HepG2 (cell line): Measurements from ENCODE around the gene NAB2. TPM values are rescaled to one million over a fixed set of nuclear protein-coding genes. Genes with fewer than 3 reads are reported as not detected.
A peak's percentile ranks its signal among the peaks of the same experiment; 100 is the strongest.

ENCODE experiments used
- ATRX ChIP-seq: sonication (generic); formaldehyde crosslinking; IDR thresholded peaks from 2 replicates; pipeline ENCODE4 v1.4.0; 2020; ENCODE audit warnings: missing genetic modification reagents, borderline replicate concordance
- CEBPB ChIP-seq: IDR thresholded peaks from 2 replicates; pipeline ENCODE4 v1.6.1; 2011; ENCODE audit warnings: low read depth, low read length, improper control_type of control experiment, borderline replicate concordance
- CENPX ChIP-seq: sonication (generic); formaldehyde crosslinking; IDR thresholded peaks from 2 replicates; pipeline ENCODE4 v1.9.0; 2021; ENCODE audit warnings: mild to moderate bottlenecking, missing genetic modification reagents, moderate library complexity
- FOSL1 ChIP-seq: sonication (generic); formaldehyde crosslinking; IDR thresholded peaks from 2 replicates; pipeline ENCODE4 v1.9.0; 2021; ENCODE audit warnings: missing genetic modification reagents, borderline replicate concordance
- HDAC6 ChIP-seq: fragments of 200-600 bp; sonication (generic); IDR thresholded peaks from 2 replicates; pipeline ENCODE4 v1.7.0; 2017; ENCODE audit warnings: mild to moderate bottlenecking, antibody characterized with exemption, low read length, low read depth
- KDM5A ChIP-seq: fragments of 200-600 bp; sonication (generic); IDR thresholded peaks from 2 replicates; pipeline ENCODE4 v1.7.0; 2018; ENCODE audit warnings: antibody characterized with exemption, mild to moderate bottlenecking, low read length, borderline replicate concordance
- NCOA5 ChIP-seq: sonication (generic); formaldehyde crosslinking; IDR thresholded peaks from 2 replicates; pipeline ENCODE4 v1.4.0; 2020; ENCODE audit warnings: missing genetic modification reagents
- POLR2AphosphoS2 ChIP-seq: IDR thresholded peaks from 2 replicates; pipeline ENCODE4 v1.6.1; 2011; ENCODE audit warnings: low read depth, low read length, improper control_type of control experiment
- SALL1 ChIP-seq: sonication (generic); formaldehyde crosslinking; IDR thresholded peaks from 2 replicates; pipeline ENCODE4 v1.8.0; 2022; ENCODE audit warnings: mild to moderate bottlenecking, missing genetic modification reagents
- SMAD3 ChIP-seq: sonication (generic); formaldehyde crosslinking; IDR thresholded peaks from 2 replicates; pipeline ENCODE4 v1.4.0; 2020; ENCODE audit warnings: missing genetic modification reagents
- TBX3 ChIP-seq: fragments of 450-650 bp; IDR thresholded peaks from 2 replicates; pipeline ENCODE4 v1.6.1; 2017; ENCODE audit warnings: antibody characterized with exemption, mild to moderate bottlenecking, inconsistent platforms, borderline replicate concordance
- THYN1 ChIP-seq: sonication (generic); formaldehyde crosslinking; IDR thresholded peaks from 2 replicates; pipeline ENCODE4 v1.8.1; 2023; ENCODE audit warnings: low read depth, mild to moderate bottlenecking, moderate library complexity, missing genetic modification reagents, borderline replicate concordance
- WIZ ChIP-seq: sonication (generic); formaldehyde crosslinking; IDR thresholded peaks from 2 replicates; pipeline ENCODE4 v1.5.1; 2020; ENCODE audit warnings: mild to moderate bottlenecking, missing genetic modification reagents
- ZBTB7B ChIP-seq: sonication (generic); formaldehyde crosslinking; IDR thresholded peaks from 2 replicates; pipeline ENCODE4 v1.4.0; 2020; ENCODE audit warnings: missing genetic modification reagents
- ZNF205 ChIP-seq: IDR thresholded peaks from 2 replicates; pipeline ENCODE4 v1.6.1; 2018; ENCODE audit warnings: missing biosample characterization, missing genetic modification reagents
- ZNF337 ChIP-seq: sonication (generic); formaldehyde crosslinking; IDR thresholded peaks from 2 replicates; pipeline ENCODE4 v1.5.1; 2020; ENCODE audit warnings: missing genetic modification reagents, low read depth, mild to moderate bottlenecking, borderline replicate concordance
- ZNF563 ChIP-seq: sonication (generic); formaldehyde crosslinking; IDR thresholded peaks from 2 replicates; pipeline ENCODE4 v1.8.0; 2022; ENCODE audit warnings: mild to moderate bottlenecking, moderate library complexity, missing genetic modification reagents
- ZNF614 ChIP-seq: IDR thresholded peaks from 2 replicates; pipeline ENCODE4 v1.6.1; 2018; ENCODE audit warnings: missing biosample characterization, missing genetic modification reagents, inconsistent platforms, borderline replicate concordance
- ZNF670 ChIP-seq: sonication (generic); formaldehyde crosslinking; IDR thresholded peaks from 2 replicates; pipeline ENCODE4 v1.8.0; 2022; ENCODE audit warnings: mild to moderate bottlenecking, missing genetic modification reagents, borderline replicate concordance
- ZNF749 ChIP-seq: sonication (generic); formaldehyde crosslinking; IDR thresholded peaks from 2 replicates; pipeline ENCODE4 v1.8.0; 2022; ENCODE audit warnings: mild to moderate bottlenecking, missing genetic modification reagents, moderate library complexity, borderline replicate concordance
- polyA plus RNA-seq, 8 experiments: library from polyadenylated mRNA; depleted of rRNA in 3 of 8; stranded (reverse) in 7 of 8; unstranded in 1 of 8; fragments of >200 nt; fragmentation: Illumina TruSeq in 4 of 8; extraction: Trizol in 4 of 8; gene quantifications; 2 replicates each; pipeline versions ENCODE4 v1.2.1 to v1.2.3, GENCODE V29; 2011 to 2016; ENCODE audit warnings: low read depth in 4 of 8, missing spikeins in 1 of 8, mixed read lengths in 1 of 8; ENCODE audit not compliant: insufficient read depth in 1 of 8
- total RNA-seq, 5 experiments: library from RNA; depleted of rRNA; stranded (reverse); fragments of >200 nt; fragmentation: Illumina TruSeq; extraction: Trizol; gene quantifications; 2 replicates each; pipeline ENCODE4 v1.2.3, GENCODE V29; 2016; ENCODE audit warnings: low read depth in 1 of 5
- TF ChIP-seq, protein P1 (sequence below): fragments of 450-650 bp; IDR thresholded peaks from 2 replicates; pipeline ENCODE4 v1.6.1; 2016
- TF ChIP-seq, protein P2 (sequence below): IDR thresholded peaks from 2 replicates; pipeline ENCODE4 v1.6.1; 2016; ENCODE audit warnings: control low read depth
- TF ChIP-seq, protein P3 (sequence below): sonication (generic); formaldehyde crosslinking; IDR thresholded peaks from 2 replicates; pipeline ENCODE4 v1.4.0; 2020; ENCODE audit warnings: missing genetic modification reagents
- TF ChIP-seq, protein P4 (sequence below): fragments of 450-650 bp; IDR thresholded peaks from 2 replicates; pipeline ENCODE4 v1.6.1; 2017

The NAB2 gene
- total and polyA plus RNA-seq, 2 of the 13 experiments (the other 11 are each of a cell fraction or from before 2014, with no cell fraction given), result 11.7 to 12.9 TPM

DNA sequence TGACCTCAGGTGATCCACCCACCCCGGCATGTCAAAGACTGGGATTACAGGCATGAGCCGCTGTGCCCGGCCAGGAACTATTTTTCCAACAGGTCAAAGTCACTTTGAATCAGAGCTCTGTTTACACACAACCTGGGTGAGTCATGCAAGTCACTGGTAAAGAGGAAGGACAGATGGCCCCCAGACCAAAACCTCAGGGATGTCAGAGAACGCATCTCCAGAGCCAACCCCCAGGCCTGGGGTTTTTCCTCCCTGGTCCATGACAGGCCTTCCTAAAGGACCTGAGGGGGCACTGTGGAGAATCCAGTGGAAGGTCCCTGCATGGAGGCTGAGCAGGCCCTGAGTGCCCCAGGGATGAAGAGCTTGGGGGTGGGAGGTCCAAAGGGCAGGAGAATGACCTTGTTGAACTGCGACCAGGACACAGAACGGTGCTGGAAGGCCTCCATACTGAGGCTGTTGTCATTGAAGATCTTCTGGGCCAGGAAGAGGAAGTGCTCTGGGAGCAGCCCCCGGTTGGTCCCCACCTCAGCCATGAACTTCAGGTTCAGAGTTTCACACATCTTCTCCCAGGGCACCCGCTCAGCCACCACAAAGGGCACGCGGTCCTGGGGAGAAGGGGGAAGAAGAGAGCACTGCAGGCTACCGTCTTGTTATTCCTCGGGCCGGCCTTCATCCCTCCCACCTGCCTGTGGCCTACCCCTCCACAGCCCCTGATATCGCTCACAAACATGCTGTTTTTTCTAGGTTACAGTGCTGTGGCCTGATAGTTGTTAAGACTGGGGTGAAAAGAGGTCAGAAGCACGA is 13.2 kb downstream of the NAB2 start (continued):
- TF ChIP-seq, protein P1, sequence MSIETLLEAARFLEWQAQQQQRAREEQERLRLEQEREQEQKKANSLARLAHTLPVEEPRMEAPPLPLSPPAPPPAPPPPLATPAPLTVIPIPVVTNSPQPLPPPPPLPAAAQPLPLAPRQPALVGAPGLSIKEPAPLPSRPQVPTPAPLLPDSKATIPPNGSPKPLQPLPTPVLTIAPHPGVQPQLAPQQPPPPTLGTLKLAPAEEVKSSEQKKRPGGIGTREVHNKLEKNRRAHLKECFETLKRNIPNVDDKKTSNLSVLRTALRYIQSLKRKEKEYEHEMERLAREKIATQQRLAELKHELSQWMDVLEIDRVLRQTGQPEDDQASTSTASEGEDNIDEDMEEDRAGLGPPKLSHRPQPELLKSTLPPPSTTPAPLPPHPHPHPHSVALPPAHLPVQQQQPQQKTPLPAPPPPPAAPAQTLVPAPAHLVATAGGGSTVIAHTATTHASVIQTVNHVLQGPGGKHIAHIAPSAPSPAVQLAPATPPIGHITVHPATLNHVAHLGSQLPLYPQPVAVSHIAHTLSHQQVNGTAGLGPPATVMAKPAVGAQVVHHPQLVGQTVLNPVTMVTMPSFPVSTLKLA, result peak; percentile 43
- TF ChIP-seq ZNF614 (CRISPR knock-in tag) (peak; percentile 62; the same call in 1 of the 2 replicates), ZNF563 (CRISPR knock-in tag) (peak; percentile 39; the same call in 1 of the 2 replicates), SMAD3 (no peak; the same call in 1 of the 2 replicates), NCOA5 (CRISPR knock-in tag) (no peak), CEBPB (no peak), ZNF670 (CRISPR knock-in tag) (no peak), ZNF337 (CRISPR knock-in tag) (peak; percentile 44; the same call in 1 of the 2 replicates), FOSL1 (CRISPR knock-in tag) (peak; percentile 96), ZNF749 (CRISPR knock-in tag) (no peak), SALL1 (peak; percentile 74), TBX3 (no peak), POLR2AphosphoS2 (no peak), ATRX (CRISPR knock-in tag) (no peak), ZBTB7B (CRISPR knock-in tag) (no peak; the same call in 1 of the 2 replicates), ZNF205 (CRISPR knock-in tag) (no peak), THYN1 (CRISPR knock-in tag) (no peak), KDM5A (no peak), HDAC6 (no peak), CENPX (CRISPR knock-in tag) (no peak), WIZ (no peak)
- TF ChIP-seq, protein P2, sequence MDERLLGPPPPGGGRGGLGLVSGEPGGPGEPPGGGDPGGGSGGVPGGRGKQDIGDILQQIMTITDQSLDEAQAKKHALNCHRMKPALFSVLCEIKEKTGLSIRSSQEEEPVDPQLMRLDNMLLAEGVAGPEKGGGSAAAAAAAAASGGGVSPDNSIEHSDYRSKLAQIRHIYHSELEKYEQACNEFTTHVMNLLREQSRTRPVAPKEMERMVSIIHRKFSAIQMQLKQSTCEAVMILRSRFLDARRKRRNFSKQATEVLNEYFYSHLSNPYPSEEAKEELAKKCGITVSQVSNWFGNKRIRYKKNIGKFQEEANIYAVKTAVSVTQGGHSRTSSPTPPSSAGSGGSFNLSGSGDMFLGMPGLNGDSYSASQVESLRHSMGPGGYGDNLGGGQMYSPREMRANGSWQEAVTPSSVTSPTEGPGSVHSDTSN (CRISPR knock-in tag), result no peak
- TF ChIP-seq, protein P3, sequence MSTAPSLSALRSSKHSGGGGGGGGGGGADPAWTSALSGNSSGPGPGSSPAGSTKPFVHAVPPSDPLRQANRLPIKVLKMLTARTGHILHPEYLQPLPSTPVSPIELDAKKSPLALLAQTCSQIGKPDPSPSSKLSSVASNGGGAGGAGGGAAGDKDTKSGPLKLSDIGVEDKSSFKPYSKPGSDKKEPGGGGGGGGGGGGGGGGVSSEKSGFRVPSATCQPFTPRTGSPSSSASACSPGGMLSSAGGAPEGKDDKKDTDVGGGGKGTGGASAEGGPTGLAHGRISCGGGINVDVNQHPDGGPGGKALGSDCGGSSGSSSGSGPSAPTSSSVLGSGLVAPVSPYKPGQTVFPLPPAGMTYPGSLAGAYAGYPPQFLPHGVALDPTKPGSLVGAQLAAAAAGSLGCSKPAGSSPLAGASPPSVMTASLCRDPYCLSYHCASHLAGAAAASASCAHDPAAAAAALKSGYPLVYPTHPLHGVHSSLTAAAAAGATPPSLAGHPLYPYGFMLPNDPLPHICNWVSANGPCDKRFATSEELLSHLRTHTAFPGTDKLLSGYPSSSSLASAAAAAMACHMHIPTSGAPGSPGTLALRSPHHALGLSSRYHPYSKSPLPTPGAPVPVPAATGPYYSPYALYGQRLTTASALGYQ (CRISPR knock-in tag), result 0 out of 2 replicates have a peak, but pooled peaks have one; percentile 38
- TF ChIP-seq, protein P4, sequence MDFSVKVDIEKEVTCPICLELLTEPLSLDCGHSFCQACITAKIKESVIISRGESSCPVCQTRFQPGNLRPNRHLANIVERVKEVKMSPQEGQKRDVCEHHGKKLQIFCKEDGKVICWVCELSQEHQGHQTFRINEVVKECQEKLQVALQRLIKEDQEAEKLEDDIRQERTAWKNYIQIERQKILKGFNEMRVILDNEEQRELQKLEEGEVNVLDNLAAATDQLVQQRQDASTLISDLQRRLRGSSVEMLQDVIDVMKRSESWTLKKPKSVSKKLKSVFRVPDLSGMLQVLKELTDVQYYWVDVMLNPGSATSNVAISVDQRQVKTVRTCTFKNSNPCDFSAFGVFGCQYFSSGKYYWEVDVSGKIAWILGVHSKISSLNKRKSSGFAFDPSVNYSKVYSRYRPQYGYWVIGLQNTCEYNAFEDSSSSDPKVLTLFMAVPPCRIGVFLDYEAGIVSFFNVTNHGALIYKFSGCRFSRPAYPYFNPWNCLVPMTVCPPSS, result no peak
